Suppressor macrophage treated with lipopolysaccharide for 1 hour (primary cell): Measurements from ENCODE around the gene PPP1R1C.
"Not testable (repeated sequence)": the region's sequence is repeated elsewhere in the genome, so short reads cannot be mapped to it uniquely, and the experiment has no call there.

ENCODE experiments used
- DNase-seq, 3 donors: peaks; one replicate each; pipeline ENCODE4 v3.0.0-alpha.2; 2020 to 2022

PPP1R1C gene, protein sequence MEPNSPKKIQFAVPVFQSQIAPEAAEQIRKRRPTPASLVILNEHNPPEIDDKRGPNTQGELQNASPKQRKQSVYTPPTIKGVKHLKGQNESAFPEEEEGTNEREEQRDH

DNA sequence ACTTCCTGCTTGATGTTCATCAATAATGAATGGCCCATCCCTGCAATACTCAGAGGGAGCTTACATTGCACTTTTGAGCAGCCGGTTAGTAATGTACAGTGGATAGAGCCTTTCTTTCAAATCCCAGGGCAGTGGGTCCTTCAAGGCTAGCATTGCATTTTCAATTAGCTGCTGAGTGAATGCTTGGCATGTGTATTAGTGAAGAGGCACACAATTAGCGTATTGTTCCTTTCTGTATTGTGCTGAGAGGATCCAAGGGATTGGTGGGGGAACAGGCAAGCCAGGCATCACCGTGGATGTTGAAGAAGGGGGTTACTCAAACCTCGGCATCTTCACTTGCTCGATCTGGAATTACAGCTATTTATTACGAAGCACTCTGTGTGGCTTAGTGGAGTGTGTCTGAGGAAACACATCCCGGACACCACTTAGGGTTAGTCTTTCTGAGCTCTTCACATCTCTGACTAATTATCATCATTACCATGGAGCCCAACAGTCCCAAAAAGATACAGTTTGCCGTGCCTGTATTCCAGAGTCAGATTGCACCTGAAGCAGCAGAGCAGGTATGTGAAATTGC, at the start of gene PPP1R1C:
TSS of gene PPP1R1C (plus strand) at position 222 of the 574 bp plus-strand sequence. CDS start at position 480, 258 bp downstream.
- DNase-seq, result no peak

DNA sequence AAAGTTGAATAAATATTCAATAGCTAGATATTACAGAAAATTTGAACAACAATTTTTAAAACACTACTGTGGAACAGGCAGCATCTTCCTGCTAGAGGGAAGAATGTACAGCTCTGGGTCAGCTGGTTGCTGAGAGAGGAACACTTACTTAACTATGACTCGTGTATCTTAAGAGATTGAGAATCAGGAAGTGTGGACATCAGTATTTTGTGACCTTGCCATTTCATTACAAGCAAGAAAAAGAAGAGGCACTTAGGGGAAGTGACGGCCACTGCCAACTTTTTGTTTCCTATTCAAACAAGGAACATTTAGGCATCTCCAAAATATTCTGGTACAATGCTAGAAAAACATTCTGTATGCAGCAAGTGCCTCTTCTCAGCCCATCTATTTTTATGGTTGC, 48.2 kb upstream of the PPP1R1C start:
- peak; percentile 76 to 91 (median 87) for DNase-seq

DNA sequence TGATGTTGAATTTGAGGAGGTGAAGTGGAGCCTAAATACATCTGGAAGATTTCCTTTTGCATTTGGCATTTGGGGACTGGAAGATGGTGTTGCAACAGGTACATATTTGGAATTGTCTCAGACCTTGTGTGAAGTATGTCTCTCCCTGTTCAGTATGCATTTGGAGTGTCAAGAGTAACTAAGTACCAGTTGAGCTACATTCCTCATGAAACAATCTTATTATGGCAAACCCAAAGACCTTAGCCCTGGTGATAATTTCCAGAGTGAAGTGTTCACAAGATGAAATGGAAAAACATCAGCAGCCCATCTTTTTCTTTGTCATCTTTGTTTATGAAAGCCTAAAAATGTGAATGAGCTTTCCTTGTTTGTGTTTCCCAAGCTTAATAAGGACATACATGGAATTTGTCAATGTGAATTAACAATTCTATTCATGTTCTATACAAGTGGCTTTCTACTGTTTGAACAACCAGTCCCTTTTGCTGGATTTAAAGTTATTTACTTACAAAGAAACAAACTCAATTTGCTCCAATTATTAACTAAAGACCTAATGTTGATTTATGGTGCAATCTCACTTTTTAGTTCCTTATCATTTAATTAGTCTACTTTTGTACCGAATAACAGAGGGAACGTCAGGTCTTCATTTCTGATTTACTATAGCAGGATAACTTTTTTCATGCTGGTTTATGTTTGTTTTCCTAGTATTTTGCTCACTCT, 42.1 kb upstream of the PPP1R1C start:
- no peak for DNase-seq

DNA sequence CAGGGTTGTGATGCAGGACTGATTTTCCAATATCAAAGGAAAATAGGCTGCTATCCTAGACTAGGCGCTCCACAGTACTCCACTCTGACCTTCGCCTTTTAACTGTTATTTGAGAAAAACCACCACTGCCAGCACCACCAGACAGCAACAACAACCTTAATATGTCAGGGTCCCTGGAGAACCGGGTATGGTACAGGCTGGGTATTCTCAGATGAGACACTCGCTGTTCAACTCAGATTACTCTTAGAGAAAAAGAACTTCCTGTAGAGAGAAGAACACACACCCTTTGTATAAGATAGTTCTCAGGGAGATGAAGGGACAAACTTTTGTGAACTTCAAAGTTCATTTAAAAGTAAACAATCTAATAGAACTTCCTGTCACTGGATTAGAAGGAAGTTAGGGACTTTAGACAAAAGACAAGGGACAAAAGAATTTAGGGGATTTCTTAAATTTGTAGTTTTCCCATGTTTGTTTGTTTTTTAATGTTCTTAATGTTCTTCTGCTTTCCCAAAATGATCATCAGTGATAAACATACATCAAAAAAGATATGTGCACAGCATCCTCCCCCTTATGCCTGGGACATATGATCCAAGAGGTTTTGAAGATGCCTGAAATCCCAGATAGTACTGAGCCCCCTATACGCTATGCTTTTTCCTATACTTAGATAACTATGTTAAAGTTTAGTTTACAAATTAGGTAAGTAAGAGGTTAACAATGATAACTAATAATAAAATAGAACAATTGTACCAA, 41.3 kb upstream of the PPP1R1C start:
- DNase-seq, result no peak

DNA sequence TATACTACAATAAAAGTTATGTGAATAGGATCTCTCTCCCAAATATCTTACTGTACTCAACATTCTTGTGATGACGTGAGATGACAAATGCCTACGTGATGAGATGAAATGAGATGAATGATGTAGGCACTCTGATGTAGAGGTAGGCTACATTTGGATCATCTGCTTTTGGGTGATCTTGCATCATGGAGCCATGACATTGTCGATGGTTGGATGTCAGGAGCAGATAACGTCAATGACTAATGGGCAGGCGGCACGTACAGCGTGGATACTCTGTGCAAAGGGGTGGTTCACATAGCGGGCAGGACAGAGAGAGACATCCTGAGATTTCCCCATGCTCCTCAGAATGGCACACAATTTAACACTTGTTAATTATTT, 40.8 kb upstream of the PPP1R1C start:
- no peak for DNase-seq

DNA sequence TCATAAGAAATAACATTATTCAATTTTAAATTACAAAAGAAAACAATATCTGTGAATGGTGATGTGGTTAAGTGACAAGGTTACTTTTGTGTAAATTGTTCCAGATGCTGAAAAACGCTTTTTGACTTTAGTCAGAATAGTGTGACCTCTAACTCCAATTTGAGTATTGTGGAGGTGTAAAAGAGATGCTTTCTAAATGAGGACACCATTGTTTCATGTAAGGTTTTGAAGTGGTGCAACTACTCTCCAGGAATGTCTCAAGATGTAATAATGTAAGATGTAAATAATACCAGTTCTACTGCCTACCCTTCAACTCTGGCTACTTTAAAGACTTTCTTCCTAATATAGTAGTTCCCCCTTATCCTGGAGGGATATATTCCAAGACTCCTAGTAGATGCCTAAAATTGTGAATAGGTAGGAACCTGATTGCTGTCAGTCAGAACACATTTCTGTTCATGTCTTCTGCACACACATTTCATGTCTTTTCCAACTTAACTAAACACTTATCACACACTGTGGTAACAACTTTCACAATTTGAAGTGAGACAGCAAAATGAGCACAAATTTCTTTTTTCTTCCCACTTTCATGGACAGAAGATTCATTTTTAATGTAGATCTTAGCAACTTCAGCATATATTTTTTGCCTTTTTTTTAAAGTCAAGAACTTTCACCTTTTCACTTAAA, 39.1 kb upstream of the PPP1R1C start:
- DNase-seq, result no peak

DNA sequence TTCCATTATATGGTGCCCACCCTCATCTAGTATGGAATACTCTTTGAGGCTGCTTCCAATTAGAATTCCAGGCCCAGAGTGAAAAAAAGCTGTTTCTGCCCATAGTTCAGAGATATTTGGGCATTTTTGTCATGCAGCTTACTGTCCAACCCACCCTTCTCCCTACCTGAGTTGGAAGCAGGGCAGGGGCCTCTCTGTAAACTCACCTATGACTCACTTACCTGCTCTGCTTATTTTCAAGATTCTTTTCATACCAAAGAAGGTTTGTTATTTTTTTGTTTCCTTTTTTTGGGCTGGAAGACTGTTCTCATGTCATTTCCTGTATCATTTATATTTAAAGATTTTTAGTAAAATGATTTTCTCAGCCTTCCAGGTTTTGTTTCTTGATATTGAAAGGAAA, 38.4 kb upstream of the PPP1R1C start:
- no peak for DNase-seq

DNA sequence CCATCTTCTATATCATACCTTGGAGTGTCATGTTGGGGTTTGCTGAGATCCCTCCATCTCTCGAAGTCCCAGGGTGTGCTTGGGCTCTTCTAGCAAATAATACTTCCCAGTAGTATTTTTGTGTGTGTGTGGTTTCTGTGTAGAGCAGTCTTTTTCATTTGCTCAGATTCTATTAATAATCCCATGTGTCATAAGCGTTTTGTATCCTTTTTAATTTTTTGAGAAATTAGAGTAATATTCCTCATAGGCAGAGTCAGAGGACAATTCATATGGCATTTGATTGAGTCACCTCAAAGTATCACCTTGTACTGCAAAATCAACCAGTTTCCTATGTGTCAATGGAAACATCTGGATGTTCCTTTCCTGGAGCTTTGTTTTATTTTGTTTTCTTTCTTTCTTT, 37.4 kb upstream of the PPP1R1C start:
- DNase-seq, result no peak

DNA sequence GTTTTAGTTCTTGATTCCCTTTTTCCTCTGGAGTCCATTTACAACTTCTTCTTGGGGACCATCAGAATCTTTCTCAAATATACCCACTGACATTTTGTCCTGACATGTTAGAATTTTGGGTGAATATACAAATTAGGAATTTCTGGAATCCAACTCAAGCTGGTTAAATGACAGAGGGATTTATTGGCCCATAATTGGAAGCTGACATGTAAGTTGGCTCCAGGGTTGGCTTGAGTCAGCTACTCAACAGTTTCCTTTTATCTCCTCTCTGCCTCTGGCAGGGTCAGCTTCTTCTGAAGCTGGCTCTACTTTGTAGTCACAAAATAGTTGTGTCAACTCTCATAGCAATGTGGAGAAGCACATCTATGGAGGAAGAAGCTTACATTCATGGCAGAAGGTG, 36.6 kb upstream of the PPP1R1C start:
- no peak for DNase-seq

DNA sequence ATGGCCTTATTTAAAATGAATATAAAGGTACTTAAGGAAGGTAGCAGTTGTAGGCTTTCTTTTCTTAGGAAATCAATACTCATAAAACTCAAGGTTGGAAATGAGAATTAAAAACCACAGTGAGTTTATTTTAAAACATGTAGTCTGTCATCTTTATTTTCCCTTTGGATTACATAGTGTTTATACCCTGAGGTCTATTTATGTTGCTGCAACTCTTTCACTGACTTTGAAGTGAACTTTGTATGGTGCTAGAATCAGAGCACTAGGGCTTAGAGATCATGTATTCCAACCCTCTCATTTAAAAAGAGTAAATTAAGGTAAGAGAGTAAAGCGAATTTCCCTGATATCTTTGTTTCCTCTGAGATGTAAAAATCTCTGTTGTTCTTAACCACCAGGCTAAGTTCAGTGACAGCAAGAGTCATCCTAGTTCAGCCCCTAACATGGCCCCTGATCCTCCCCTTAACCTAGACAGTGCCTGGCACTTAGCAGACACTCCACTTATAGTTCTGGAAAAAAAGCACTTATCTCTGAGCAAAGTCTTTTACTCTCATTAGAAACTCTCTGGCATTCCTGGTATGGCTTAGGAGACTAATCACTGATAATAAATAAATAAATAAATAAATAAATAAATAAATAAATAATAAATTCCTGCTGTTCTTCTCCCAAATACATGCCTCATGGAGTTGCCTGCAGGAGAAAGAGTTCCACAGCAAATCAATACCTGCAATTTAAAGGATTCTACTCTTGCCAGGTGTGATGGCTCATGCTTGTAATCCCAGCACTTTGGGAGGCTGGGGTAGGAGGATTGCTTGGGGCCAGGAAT, 33.0 kb upstream of the PPP1R1C start:
- no peak for DNase-seq

DNA sequence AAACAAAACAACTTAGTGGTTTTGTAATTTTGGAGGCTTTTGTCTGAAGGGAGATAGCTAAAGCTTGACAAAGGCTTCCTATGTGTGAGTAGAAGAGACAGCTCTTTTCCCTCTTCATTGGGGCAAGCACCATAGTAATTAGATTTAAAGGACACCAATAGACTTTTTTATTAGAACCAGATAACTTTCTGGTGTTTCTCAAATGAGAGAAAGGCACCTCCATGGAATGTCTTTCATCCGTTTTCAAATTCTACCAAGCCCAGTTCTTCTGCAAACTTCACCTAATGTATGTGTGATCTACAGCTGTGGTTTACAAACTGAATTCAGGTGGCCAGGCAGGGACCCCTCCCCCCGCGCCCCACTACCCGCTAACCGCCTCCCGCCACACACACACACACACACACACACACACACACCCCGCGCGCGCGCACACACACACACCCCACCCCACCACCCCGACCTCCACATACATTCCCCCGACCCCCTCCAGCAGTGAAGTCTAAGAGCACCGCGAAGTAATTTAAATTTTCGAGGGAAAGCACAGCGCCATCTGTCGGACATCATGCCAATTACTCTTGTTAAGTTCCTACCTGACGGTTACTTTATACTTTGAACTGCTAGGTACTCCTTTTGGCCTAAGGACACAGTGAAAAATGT, 31.6 kb upstream of the PPP1R1C start:
- peak; percentile 73 to 82 (median 75) for DNase-seq

DNA sequence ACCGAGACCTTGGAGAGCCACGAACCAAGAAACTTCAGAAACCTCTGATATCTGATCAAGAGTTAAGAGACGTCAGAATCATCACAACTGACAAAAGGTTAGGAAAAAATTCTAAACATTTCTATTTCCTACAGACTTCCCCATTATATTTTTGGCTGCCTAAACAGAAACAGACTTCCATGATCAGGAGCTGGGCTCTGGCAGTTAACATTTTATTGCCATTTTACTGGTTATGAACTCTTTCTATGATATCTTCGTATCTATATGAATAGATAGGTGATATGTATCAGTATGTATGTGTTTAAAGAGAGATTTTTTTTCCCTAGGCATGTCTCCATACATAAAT, 31.1 kb upstream of the PPP1R1C start:
- DNase-seq, result peak in 1 of 3 donors; percentile 27

DNA sequence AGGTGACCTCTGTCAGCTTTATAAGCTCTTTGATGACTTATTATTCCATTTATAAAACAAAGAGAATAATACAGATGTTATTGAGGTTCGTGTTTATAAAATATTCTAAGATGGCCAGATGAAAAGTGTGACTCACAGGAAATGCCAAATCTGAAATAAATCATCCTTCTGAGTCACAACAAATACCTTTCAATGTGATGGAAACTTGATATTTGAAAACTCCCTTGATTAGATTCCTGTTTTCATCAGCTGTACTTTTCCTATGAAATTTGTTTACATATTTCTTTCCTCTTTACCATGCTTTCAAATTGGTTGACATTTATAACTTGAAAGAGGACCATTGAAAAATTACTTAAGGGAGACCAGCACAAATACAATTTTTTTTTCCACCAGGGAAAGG, 30.6 kb upstream of the PPP1R1C start:
- DNase-seq, result peak in 1 of 3 donors; percentile 20

DNA sequence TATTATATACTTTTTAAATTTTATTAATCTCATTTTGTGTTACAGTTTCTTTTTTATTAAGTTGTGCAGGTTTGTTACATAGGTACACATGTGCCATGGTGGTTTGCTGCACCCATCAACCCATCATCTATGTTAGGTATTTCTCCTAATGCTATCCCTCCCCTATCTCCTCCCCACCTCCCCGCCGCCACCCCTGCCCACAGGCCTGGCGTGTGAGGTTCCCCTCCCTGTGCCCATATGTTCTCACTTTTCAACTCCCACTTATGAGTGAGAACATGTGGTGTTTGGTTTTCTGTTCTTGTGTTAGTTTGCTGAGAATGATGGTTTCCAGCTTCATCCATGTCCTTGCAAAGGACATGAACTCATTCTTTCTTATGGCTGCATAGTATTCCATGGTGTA, 29.8 kb upstream of the PPP1R1C start:
- not testable (repeated sequence) for DNase-seq

DNA sequence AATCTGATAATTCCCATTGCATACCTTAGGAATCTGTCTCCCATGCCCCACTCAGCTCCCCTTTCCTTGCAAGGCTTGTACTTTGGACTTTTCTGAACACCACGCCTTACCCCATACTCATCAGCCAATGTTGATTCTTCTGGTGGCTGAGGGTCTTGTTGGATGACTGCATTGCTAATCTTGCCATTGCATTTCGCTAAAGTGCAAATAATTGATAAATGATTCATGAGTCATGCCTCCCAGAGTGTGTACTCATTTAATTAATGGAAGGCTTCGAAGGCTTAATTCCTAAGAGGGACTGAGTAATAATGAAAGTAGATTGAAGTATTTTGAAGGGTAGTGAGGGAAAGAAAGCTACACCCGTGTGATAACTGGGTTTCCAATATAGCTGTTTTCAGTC, 28.0 kb upstream of the PPP1R1C start:
- no peak for DNase-seq

DNA sequence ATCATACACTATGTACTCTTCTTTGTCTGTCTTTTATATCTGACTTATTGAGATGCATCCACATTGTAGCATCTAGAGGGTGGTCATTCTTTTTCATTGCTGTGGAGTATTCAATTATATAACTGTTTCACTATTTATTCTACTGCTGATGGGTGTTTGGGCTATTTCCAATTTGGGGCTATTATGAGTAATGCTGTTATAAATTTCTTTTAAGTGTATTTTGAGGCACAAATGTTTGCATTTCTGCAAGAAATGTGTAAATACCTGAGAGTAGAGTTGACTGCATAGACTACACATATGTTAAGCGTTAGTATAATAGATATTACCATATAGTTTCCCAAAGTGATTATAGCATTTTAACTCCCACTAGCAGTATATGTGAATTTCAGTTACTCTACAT, 26.9 kb upstream of the PPP1R1C start:
- no peak for DNase-seq

DNA sequence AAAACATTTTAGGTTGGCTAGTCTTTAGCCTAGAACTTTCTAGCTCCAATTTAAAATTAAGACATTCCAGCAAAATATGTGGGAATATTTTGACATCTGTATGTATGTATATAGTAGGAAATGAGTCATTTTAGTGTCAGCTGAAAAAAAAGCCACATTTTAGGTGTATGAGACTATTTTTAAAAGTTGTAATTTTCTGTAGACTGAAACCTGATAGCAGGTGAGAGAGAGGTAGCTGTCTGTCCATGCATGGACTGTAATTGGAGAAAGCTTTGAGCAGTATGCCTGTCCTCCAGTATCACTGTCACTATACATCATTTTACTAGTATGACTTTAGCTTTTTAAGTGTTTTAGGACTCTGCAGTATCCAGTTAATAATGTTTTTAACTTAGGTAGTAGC, 26.1 kb upstream of the PPP1R1C start:
- no peak for DNase-seq

DNA sequence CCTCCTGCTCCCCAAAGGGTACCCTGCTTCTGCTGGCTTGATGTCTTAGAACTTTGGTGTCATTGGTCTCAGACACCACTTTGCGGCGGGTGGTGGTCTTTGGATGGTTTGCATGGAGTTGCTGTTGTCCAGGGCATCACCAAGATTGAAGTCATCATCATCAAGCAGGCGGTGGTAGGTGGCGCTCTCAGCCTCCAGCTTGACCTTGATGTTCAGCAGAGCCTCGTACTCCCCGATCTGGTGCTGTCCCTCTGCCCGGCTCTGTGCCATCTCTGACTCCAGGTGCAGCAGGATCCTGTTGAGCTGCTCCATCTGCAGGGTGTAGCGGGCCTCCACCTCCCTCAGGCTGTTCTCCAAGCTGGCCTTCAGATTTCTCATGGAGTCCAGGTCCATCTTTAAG, 24.5 kb upstream of the PPP1R1C start:
- peak in 1 of 3 donors; percentile 5 for DNase-seq

DNA sequence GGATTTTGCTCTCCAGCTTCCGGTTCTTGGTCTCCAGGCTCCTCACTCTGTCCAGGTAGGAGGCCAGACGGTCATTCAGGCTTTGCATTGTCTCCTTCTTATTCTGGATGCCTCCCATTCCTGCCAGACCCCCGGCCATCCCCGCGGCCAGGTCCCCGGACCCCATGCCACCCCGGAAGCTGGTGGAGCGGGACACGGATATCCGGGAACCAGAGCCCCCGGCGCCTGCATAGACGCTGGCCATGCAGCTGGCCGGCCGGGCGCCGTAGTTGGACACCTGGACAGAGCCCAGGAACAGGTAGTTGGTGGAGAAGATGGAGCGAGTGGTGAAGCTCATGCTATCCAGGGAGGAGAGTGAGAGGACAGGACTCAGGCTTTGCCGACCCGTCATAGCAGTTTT, 23.5 kb upstream of the PPP1R1C start:
- no peak for DNase-seq

DNA sequence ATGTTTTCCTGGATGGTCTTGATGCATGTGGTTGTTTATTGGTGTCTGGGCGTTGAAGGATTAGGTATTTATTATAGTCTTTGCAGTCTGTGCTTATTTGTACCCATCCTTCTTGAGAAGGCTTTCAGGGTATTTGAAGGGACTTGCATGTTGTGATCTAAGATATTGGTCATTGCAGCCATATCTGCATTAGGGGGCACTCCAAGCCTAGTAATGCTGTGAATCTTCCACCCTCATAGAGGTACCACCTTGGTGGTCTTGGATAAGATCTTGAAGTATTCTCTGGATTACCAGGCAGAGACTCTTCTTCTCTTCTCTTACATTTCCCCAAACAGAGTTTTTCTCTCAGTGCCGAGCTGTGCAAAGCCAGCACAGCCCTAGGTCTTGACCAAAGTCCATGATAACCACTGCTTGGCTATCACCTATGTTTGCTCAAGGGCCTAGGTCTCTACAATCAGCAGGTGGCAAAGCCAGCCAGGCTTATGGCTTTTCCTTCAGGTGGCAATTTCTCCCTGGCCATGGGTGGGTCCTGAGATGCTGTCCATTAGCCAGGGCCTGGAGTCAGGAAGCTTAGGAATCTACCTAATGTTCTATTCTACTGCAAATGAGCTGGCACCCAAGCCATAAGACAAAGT, 15.4 kb upstream of the PPP1R1C start:
- DNase-seq, result no peak

DNA sequence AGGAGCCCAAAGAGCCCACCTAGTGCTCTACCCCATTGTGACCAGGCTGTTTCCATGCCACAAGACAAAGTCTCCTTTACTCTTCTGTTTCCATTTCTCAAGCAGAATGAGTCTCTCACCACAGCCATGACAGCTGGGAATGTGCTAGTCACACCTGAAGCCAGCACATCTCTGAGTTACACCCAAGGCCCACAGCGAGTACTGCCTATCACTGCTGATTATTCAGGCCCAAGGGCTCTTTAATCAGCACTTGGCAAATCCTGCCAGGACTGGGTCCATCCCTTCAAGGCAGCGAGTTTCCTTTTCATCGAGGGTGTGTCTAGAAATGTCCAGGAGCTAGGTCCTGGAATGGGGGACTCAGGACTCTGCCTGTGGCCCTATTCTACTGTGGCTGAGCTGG, 14.6 kb upstream of the PPP1R1C start:
- DNase-seq, result no peak
